HG03108 (cell line): ENCODE results near the gene CTPS2.
A peak's percentile ranks its signal among the peaks of the same experiment; 100 is the strongest.

Experiments
- ATAC-seq: cut with Tn5 transposase; IDR thresholded peaks from one replicate; pipeline ENCODE4 v1.9.1; 2021; ENCODE audit warnings: moderate library complexity; ENCODE audit not compliant: unreplicated experiment

The CTPS2 gene

GRCh38 chrX:16714504-16714903 lies 2.0 kb upstream of the CTPS2 start:
- no peak for ATAC-seq

DNA sequence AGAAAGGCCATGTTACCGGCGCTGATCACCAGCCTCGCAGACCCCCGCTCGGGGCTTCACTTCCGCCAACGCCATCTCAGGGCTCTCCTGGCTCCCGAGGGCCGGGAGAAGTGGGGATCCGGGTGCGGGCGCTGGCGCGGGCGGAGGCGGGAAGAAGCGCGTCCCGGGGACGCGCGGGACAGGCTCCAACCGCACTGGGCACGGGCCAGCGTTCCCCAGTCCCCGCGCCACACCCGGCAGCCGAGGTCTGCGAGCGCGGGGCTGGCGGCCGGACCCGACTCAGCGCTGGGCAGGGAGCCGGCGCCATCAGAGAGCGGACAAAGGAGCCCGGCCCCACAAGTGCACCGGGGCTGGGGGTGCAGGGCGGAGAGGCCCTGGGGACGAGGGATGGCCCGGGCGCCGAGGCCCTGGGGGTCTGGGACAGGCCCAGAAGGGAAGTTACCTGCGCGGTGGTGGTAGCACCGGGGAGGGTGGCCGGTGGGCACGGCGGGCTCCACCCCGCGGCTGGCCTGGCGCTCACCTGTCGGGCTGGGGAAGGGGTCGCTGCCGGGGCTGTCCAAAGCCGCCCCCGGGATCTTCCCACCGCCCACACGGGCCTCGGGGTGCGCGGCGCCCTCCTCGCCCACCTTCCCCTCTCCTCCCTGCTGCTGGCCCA lies 449 bp downstream of the CTPS2 start:
- ATAC-seq, result peak; percentile 18

GRCh38 chrX:16711219-16711811 lies 1.2 kb downstream of the CTPS2 start:
- no peak for ATAC-seq

DNA sequence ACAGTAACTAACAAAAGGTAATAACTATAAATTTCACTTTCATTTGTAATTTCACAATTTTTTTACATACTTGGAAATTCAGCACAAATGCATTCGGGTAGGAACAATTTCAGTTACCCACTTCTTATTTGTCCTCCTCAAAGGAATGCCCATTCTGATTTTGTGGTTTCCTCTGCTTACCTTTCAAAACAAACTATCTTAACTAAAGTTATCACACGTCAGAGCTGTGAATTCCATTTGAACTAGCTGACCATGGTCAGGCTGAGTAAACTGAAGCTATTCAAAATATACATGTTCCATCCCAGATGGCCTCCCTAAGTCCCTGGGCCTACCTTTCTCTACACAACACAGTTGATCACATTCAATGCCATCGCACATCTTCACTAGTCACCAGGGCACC lies 4.5 kb downstream of the CTPS2 start:
- ATAC-seq, result no peak

DNA sequence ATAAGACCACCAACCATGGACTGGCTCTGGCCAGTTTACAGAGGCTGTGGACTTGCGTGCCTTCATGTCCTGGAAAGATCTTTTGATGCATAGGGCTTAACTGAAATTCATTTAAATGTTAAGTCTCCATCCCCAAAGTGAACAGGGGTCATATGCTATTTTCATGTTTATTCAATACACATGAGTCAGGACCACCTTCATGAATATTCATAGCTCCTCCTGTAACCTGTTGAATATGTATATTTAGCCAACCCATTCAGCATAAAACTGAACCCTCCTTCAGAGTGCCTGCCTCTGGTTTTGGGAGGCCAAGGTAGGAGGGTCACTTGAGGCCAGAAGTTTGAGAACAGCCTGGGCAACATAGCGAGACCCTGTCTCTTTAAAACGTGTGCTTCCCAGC lies 7.1 kb downstream of the CTPS2 start:
- ATAC-seq, result no peak

GRCh38 chrX:16702700-16703599 lies 9.5 kb downstream of the CTPS2 start:
- no peak for ATAC-seq

DNA sequence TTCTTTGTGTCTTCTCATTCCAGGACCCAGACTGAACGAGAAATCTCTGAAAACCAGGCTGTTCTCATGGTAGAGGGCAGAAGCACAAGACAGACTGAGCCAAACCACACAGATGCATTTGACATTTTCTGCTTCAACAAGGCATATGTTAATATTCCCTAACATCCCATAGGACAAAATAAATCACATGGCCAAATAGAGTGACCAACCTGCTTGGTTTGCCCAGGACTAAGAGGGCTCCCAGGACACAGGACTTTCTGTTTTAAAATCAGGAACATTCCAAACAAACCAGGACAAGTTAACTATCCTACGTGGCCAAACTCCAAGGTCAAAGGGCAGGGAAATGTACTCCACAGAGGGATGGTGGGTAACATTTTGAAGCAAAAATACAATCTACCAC lies 11.7 kb downstream of the CTPS2 start:
- ATAC-seq, result no peak

- no peak for ATAC-seq
These were observed 13.1 kb downstream of the CTPS2 start for GRCh38 chrX:16699389-16699788.

DNA sequence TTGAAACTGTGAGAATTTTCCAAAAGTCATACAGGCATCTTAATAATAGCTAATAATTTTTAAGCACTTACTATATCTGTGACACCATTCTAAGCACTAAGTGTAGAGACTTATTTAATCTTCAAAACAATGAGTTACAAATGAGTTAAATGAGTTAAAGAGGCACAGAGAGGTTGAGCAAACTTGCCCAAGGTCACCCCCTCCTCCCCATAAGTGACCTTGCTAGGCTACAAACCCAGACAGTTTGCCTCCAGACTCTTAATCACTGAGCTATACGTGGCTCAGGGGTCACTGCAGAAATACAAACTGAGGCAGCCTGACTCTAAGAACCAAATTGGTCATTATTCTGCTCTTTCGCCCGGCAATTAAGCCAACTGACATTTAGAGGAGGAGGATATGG lies 15.5 kb downstream of the CTPS2 start:
- ATAC-seq, result no peak

- ATAC-seq, result no peak
These were observed 17.3 kb downstream of the CTPS2 start for GRCh38 chrX:16695079-16695676.

DNA sequence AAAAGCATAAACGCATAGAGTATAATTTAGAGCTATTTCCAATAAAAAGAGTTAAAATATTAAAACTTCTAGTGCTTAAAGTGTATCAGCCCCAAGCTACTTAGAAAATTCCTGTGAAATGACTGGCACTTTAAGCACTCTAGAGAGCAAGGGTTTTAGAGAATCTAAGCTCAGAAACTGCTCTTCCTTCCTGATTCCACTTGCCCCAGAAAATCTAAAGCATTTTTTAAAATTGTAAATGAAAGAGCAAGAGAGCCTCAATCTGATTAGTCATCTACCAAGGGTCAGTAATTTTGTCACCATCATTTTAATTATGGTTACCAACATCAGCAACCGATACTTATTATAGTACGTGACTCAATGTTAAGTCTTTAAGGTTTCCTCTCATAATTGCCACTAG lies 25.0 kb downstream of the CTPS2 start:
- ATAC-seq, result no peak

- no peak for ATAC-seq
These were observed 29.3 kb downstream of the CTPS2 start for GRCh38 chrX:16683007-16683664.

- no peak for ATAC-seq
These were observed 33.8 kb downstream of the CTPS2 start for GRCh38 chrX:16678689-16679088.

DNA sequence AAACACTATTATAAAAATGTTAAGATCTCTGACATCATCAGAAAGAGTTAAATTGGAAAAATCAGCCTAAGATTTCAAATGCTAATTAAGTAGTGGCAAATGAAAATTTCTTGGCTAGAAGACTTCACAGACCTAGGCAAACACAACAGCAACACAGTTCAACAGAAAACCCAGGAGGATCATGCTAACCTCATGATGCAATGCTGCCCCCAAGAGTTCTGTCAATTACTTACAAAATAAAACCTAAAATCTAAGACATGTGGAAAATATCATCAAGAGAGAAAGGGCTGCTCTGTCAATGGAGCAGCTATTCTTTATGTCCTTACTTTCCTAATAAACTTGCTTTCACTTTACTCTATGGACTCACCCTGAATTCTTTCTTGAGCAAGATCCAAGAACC lies 41.5 kb downstream of the CTPS2 start:
- no peak for ATAC-seq

DNA sequence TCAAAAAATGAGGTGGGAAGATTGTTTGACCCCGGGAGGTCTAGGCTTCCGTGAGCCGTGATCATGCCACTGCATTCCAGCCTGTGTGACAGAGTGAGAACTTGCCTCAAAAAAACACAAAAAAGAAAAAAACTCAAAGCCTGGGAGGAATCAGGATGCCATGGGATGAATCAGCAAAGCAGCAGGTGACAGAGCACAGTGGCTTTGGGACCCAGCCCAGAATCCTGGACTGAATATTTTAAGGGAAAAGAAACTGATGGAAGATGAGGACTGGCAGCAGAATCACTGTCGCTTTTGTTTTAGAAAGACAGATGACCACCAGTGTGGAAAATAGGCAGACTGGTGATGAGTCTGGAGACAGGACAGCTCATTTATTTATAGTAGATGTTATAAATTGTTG lies 45.9 kb downstream of the CTPS2 start:
- ATAC-seq, result no peak

DNA sequence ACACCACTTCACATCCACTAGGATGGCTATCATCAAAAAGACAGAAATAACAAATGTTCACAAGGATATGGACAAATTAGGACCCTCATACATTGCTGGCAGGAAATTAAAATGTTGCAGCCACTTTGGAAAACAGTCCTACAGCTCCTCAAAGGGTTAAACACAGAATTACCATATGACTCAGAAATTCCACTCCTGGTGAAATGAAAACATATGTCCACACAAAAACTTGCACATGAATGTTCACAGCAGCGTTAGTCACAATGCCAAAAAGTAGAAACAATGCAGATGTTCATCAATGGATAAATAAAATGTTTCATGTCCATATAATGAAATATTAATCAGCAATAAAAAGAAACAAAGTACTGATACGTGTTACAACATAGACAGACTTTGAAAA lies 47.4 kb downstream of the CTPS2 start:
- no peak for ATAC-seq

DNA sequence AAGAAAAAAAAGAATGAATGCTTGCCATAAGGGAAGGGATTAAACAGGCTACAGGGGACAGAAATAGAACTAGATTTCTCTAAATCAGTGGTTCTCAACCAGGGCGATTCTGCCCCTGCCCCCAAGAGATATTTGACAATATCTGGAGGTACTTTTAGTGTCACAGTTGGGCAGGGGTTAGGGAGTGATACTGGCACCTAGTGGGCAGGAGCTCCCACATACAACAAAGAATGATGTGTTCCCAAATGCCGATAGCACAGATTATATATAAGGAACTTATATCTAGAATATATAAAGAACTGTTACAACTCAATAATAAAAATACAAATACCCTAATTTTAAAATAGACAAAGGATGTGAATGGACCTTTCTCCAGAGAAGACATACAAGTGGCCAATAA lies 47.8 kb downstream of the CTPS2 start:
- ATAC-seq, result no peak

DNA sequence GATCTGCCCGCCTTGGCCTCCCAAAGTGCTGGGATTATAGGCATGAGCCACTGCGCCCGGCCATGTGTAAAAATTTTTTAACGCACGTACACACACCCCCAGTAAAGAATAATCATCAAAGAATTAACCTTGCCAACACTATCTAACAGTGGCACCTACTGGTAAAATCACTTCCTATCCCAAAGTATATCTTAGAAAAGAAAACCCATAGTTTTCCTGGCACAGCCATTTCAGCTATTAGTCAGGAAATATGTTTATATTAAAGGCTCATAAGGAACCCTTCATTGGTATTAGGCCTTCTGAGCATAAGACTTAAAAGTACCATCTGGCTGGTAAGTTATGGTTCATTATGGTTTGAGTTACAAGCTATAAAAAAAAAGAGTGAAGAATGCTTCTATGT lies 48.4 kb downstream of the CTPS2 start:
- ATAC-seq, result no peak

DNA sequence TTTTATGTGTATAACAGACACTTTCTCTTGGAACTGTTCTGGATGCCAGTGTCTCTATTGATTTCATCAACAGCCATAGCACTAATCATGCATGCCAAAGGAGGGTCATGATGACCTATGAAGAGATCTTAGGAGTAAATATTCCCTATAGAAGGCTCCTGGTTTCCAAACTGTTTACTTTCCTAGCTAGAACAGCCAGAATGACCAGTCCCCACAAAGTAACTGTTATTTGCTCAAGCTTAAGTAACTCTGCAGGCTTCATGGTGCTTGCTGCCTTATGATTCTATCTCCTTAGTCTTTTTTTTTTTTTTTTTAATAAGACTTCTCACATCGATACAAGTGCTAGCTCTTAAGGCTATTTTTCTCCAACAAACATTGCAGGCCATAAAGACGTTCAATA lies 50.1 kb downstream of the CTPS2 start:
- no peak for ATAC-seq

DNA sequence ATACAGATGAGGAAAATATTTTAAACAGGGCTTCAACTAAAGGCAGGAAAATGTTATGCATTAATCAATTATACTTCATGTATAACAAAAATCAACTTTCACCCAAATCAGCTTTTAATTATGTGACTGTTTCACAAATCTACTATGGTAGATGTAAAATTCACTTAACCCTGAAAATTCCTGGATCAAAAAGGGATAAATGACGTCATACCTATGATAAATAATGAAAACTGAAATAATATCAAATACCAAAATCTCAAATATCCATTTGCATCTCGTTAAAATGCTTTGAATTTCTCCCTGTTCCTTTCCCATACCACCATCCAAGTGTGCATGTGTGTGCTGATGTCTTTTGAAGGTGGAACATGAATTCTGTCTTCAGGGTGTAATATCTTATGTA lies 51.0 kb downstream of the CTPS2 start:
- no peak for ATAC-seq

DNA sequence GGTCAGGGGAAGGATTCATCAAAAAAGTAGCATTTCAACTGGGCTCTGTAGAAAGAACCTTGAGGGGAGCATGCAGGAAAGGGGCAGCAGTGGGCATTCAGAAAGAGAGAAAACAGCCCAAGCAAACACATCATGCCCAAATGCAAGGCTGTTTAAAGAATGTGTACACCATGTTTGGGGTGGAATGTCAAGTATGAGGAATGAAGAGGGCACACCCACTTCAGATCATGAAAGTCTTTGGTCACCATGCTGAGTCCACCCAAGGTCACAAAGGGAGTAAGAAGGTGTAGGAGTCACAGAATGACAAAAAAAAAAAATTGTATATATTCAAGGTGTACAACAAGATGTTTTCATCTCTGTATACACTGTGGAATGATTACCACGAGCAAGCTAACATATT lies 53.1 kb downstream of the CTPS2 start:
- no peak for ATAC-seq
